H1 (cell line): Measurements from ENCODE around the gene ARL9. TPM values are rescaled to one million over a fixed set of nuclear protein-coding genes. Genes with fewer than 3 reads are reported as not detected.

Experiments used
- CTCF ChIA-PET: fragments of 300-600 bp; sonication (Branson Sonifier 250); formaldehyde crosslinking; loops from one replicate; lab custom pipeline; 2021; ENCODE audit not compliant: partially characterized antibody; lab: Charles Lee
- POLR2A ChIA-PET: fragments of 300-600 bp; sonication (Branson Sonifier 250); formaldehyde crosslinking; loops from one replicate; lab custom pipeline; 2021; ENCODE audit warnings: inconsistent platforms; ENCODE audit not compliant: partially characterized antibody; lab: Charles Lee
- DNase-seq, 2 experiments: peaks; one replicate each; pipeline versions ENCODE4 v3.0.0 to v3.0.0-alpha.2; 2010 to 2022; ENCODE audit warnings: low spot score in 2 of 2, low read depth in 1 of 2, mixed read lengths in 1 of 2
- FAIRE-seq: peaks from 2 replicates; lab custom pipeline; 2011; peaks lifted over from hg19 to GRCh38; lab: Jason Lieb, UNC
- H2AFZ ChIP-seq: 2 replicates; pipeline ENCODE4 v1.8.1; 2012; ENCODE audit warnings: low read length, inconsistent platforms
- H2AK5ac ChIP-seq: 2 replicates; pipeline ENCODE4 v1.6.1; 2013; ENCODE audit warnings: low read depth, low read length
- H2BK120ac ChIP-seq: replicated peaks from 2 replicates; pipeline ENCODE3; 2013; ENCODE audit warnings: low read depth, low read length, inconsistent platforms
- H2BK12ac ChIP-seq: 2 replicates; pipeline ENCODE4 v1.6.1; 2013; ENCODE audit warnings: low read depth, low read length
- H2BK15ac ChIP-seq: 2 replicates; pipeline ENCODE4 v1.6.1; 2013; ENCODE audit warnings: low read length
- H2BK20ac ChIP-seq: 2 replicates; pipeline ENCODE4 v1.6.1; 2013; ENCODE audit warnings: low read length
- H2BK5ac ChIP-seq: 2 replicates; pipeline ENCODE4 v1.6.1; 2013; ENCODE audit warnings: low read depth, low read length
- H3K14ac ChIP-seq: 2 replicates; pipeline ENCODE4 v1.6.1; 2013; ENCODE audit warnings: inconsistent platforms; ENCODE audit not compliant: insufficient read length
- H3K18ac ChIP-seq: 2 replicates; pipeline ENCODE4 v1.6.1; 2013; ENCODE audit warnings: low read length; ENCODE audit errors: extremely low read depth
- H3K23ac ChIP-seq: 2 replicates; pipeline ENCODE4 v1.6.1; 2013; ENCODE audit warnings: inconsistent platforms; ENCODE audit not compliant: insufficient read length
- H3K23me2 ChIP-seq: 2 replicates; pipeline ENCODE4 v1.6.1; 2013; ENCODE audit warnings: low read depth, low read length
- H3K27ac ChIP-seq: 2 replicates; pipeline ENCODE4 v1.6.1; 2011; ENCODE audit warnings: low read depth, low read length, inconsistent platforms
- H3K27me3 ChIP-seq, 4 experiments: replicated peaks in 1 of 4; 1 replicate in 1 of 4; 2 replicates in 3 of 4; pipeline versions ENCODE4 v1.6.1 to v1.8.1; 2011 to 2013; ENCODE audit warnings: low read length in 3 of 4, mild to moderate bottlenecking in 3 of 4, inconsistent platforms in 2 of 4, mixed read lengths in 2 of 4, moderate library complexity in 1 of 4; ENCODE audit not compliant: control insufficient read depth in 3 of 4, insufficient read depth in 3 of 4; ENCODE audit errors: extremely low read depth in 1 of 4
- H3K36me3 ChIP-seq, 4 experiments: 2 replicates each; pipeline versions ENCODE4 v1.6.1 to v1.8.1; 2011 to 2013; ENCODE audit warnings: mild to moderate bottlenecking in 4 of 4, low read length in 3 of 4, moderate library complexity in 2 of 4, control low read depth in 1 of 4, inconsistent platforms in 1 of 4; ENCODE audit not compliant: insufficient read depth in 4 of 4, control insufficient read depth in 2 of 4
- H3K4ac ChIP-seq: replicated peaks from 2 replicates; pipeline ENCODE3; 2013; ENCODE audit warnings: low read length, low read depth, mixed read lengths, inconsistent platforms; ENCODE audit not compliant: insufficient read length
- H3K4me1 ChIP-seq, 4 experiments: replicated peaks in 1 of 4; 1 replicate in 1 of 4; 2 replicates in 3 of 4; pipeline versions ENCODE4 v1.6.1 to v1.8.1; 2011 to 2013; ENCODE audit warnings: low read length in 3 of 4, inconsistent platforms in 2 of 4, mixed read lengths in 1 of 4; ENCODE audit not compliant: insufficient read depth in 4 of 4, control insufficient read depth in 3 of 4
- H3K4me2 ChIP-seq, 2 experiments: 2 replicates each; pipeline versions ENCODE4 v1.6.1 to v1.8.1; 2011 to 2013; ENCODE audit warnings: low read depth in 2 of 2, low read length in 2 of 2, control low read depth in 1 of 2, inconsistent platforms in 1 of 2, mild to moderate bottlenecking in 1 of 2; ENCODE audit not compliant: insufficient read depth in 1 of 2
- H3K4me3 ChIP-seq, 4 experiments: fragments of 200-600, 300-600 bp in 1 of 4; sonication (generic), shearing (Covaris generic), sonication (Bioruptor Twin) in 1 of 4; 2 replicates each; pipeline versions ENCODE4 v1.5.1 to v1.8.1; 2011 to 2016; ENCODE audit warnings: low read length in 4 of 4, low read depth in 3 of 4, control low read depth in 2 of 4, inconsistent platforms in 2 of 4, mild to moderate bottlenecking in 2 of 4, mixed read lengths in 1 of 4, moderate library complexity in 1 of 4; ENCODE audit not compliant: insufficient read depth in 2 of 4; ENCODE audit errors: extremely low read depth in 1 of 4
- H3K56ac ChIP-seq: replicated peaks from 2 replicates; pipeline ENCODE3; 2013; ENCODE audit warnings: low read depth, mild to moderate bottlenecking, mixed read lengths, low read length, inconsistent platforms; ENCODE audit not compliant: insufficient read length
- H3K79me1 ChIP-seq: 2 replicates; pipeline ENCODE4 v1.6.1; 2013; ENCODE audit warnings: low read depth, low read length, control low read depth
- H3K79me2 ChIP-seq, 2 experiments: 2 replicates each; pipeline versions ENCODE4 v1.6.1 to v1.8.1; 2012 to 2013; ENCODE audit warnings: low read length in 2 of 2, mild to moderate bottlenecking in 2 of 2, inconsistent platforms in 1 of 2; ENCODE audit not compliant: insufficient read depth in 2 of 2, control insufficient read depth in 1 of 2
- H3K9ac ChIP-seq, 4 experiments: replicated peaks in 1 of 4; 1 replicate in 1 of 4; 2 replicates in 3 of 4; pipeline versions ENCODE4 v1.6.1 to v1.8.1; 2011 to 2013; ENCODE audit warnings: low read depth in 3 of 4, low read length in 3 of 4, control low read depth in 2 of 4, mild to moderate bottlenecking in 2 of 4, moderate library complexity in 2 of 4, inconsistent platforms in 1 of 4; ENCODE audit errors: extremely low read depth in 1 of 4
- H3K9me3 ChIP-seq, 2 experiments: 2 replicates each; pipeline versions ENCODE4 v1.6.1 to v1.8.1; 2012 to 2013; ENCODE audit warnings: mild to moderate bottlenecking in 2 of 2, moderate library complexity in 2 of 2, control low read depth in 1 of 2, inconsistent platforms in 1 of 2, low read depth in 1 of 2, low read length in 1 of 2, mixed read lengths in 1 of 2; ENCODE audit not compliant: insufficient read depth in 2 of 2
- H4K20me1 ChIP-seq, 2 experiments: replicated peaks in 1 of 2; 2 replicates each; pipeline versions ENCODE3 to v1.8.1; 2011 to 2013; ENCODE audit warnings: inconsistent platforms in 2 of 2, low read length in 2 of 2, mild to moderate bottlenecking in 1 of 2; ENCODE audit not compliant: insufficient read depth in 2 of 2, control insufficient read depth in 1 of 2
- H4K5ac ChIP-seq: 2 replicates; pipeline ENCODE4 v1.6.1; 2013; ENCODE audit warnings: low read length, low read depth, mixed read lengths, inconsistent platforms; ENCODE audit not compliant: insufficient read length
- H4K8ac ChIP-seq: 2 replicates; pipeline ENCODE4 v1.8.0; 2013; ENCODE audit warnings: mild to moderate bottlenecking, moderate library complexity, low read length, inconsistent platforms; ENCODE audit not compliant: insufficient read depth; ENCODE audit errors: extremely low read depth
- H4K91ac ChIP-seq: replicated peaks from 2 replicates; pipeline ENCODE3; 2013; ENCODE audit warnings: low read length, mixed read lengths, inconsistent platforms; ENCODE audit not compliant: insufficient read length
- BCL11A ChIP-seq, 2 experiments: IDR thresholded peaks; one replicate each; pipeline ENCODE4 v1.6.1; 2011; ENCODE audit warnings: low read depth in 2 of 2, low read length in 2 of 2, mild to moderate bottlenecking in 2 of 2
- GABPA ChIP-seq: IDR thresholded peaks from 2 replicates; pipeline ENCODE4 v1.6.1; 2011; ENCODE audit warnings: mild to moderate bottlenecking, low read length, moderate library complexity, borderline replicate concordance; ENCODE audit not compliant: insufficient read depth
- NANOG ChIP-seq: IDR thresholded peaks from 2 replicates; pipeline ENCODE4 v1.6.1; 2011; ENCODE audit warnings: low read length, low read depth, mild to moderate bottlenecking, inconsistent platforms; ENCODE audit not compliant: insufficient read depth, poor library complexity, severe bottlenecking
- RXRA ChIP-seq: IDR thresholded peaks from 2 replicates; pipeline ENCODE4 v1.6.1; 2011; ENCODE audit warnings: low read depth, mild to moderate bottlenecking, low read length, moderate library complexity; ENCODE audit not compliant: insufficient read depth
- TAF1 ChIP-seq: IDR thresholded peaks from 2 replicates; pipeline ENCODE4 v1.6.1; 2011; ENCODE audit warnings: mild to moderate bottlenecking, low read depth, low read length
- TAF7 ChIP-seq: optimal IDR thresholded peaks from 2 replicates; pipeline ENCODE3; 2011; ENCODE audit warnings: low read depth, mild to moderate bottlenecking, inconsistent platforms, low read length, moderate library complexity, borderline replicate concordance
- TEAD4 ChIP-seq: IDR thresholded peaks from 2 replicates; pipeline ENCODE4 v1.6.1; 2012; ENCODE audit warnings: low read depth, low read length, inconsistent platforms, mixed read lengths
- ZNF274 ChIP-seq: IDR thresholded peaks from 2 replicates; pipeline ENCODE4 v1.7.0; 2012; ENCODE audit warnings: low read length, borderline replicate concordance; ENCODE audit errors: extremely low read depth
- WGBS, 2 experiments: shearing (Covaris generic) in 1 of 2; methylation state at CpG; one replicate each; pipeline versions ENCODE4 v1.1.6 to v1.1.7; 2013 to 2015; ENCODE audit warnings: low lambda C conversion rate in 2 of 2, mixed read lengths in 2 of 2, inconsistent platforms in 1 of 2, low coverage in 1 of 2, missing lambda C conversion rate in 1 of 2; ENCODE audit not compliant: insufficient replicate concordance in 2 of 2, insufficient coverage in 1 of 2, insufficient read length in 1 of 2; ENCODE audit errors: extremely low coverage in 1 of 2, missing lambda C conversion rate in 1 of 2; 5-methylcytosine and 5-hydroxymethylcytosine counted together
- polyA plus RNA-seq, 7 experiments: library from polyadenylated mRNA; depleted of rRNA in 3 of 7; stranded (reverse) in 5 of 7; unstranded in 2 of 7; fragments of >200 nt in 5 of 7; fragments of 200-250 nt in 2 of 7; gene quantifications; 1 replicate in 5 of 7; 2 replicates in 1 of 7; 4 replicates in 1 of 7; pipeline versions ENCODE4 v1.2.1 to v1.2.3, GENCODE V29; 2011 to 2013; ENCODE audit warnings: missing spikeins in 2 of 7, mixed read lengths in 2 of 7
- total RNA-seq: library from RNA; stranded (reverse); fragmentation: NEBNext Ultra II Directional; extraction: Animal tissue kit (Norgen Biotek cat#: 25700); gene quantifications from 2 replicates; pipeline ENCODE4 v1.2.1, GENCODE V29; 2021
- TF ChIP-seq, protein P1 (sequence below): IDR thresholded peaks from 2 replicates; pipeline ENCODE4 v1.6.1; 2012; ENCODE audit warnings: low read length, inconsistent platforms
- TF ChIP-seq, protein P2 (sequence below): IDR thresholded peaks from 2 replicates; pipeline ENCODE4 v1.6.1; 2012; ENCODE audit warnings: inconsistent platforms

Gene ARL9
- total and polyA plus RNA-seq, 2 of the 8 experiments (the other 6 are each of a cell fraction or from before 2014, with no cell fraction given): 0.60 to 0.76 TPM

DNA sequence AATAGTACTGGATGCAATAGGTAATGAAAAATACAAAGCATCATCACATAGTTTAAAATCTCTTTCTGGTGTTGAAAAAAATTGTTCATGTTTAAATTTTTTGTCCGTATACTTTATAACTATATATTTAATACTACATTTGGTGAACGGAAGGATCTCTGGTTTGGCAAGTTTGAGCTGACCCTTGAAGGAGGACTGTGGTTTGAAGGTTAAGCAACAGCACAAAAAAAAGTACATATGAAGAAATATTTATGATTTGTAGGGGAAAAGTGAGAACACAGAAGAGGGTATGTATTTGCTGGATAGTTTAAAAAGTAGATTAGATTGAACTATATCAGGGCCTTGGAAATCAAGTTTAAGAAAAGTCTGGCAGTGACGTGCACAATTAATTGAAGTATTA lies 24.9 kb upstream of the ARL9 start:
- Histone ChIP-seq H2BK5ac (no peak overlapping the region), H2BK12ac (no peak overlapping the region), H3K23ac (no peak overlapping the region), H3K56ac (no peak overlapping the region), H3K79me1 (no peaks in the 10 kb centered on the region), H3K4ac (no peak overlapping the region), H2AFZ (no peak overlapping the region), H4K8ac (no peak overlapping the region), H4K5ac (no peak overlapping the region), H3K18ac (no peak overlapping the region), H3K4me1 (no peaks in the 10 kb centered on the region), H3K27me3 (no peaks in the 10 kb centered on the region), H2BK15ac (no peak overlapping the region), H3K27ac (no peak overlapping the region), H2BK120ac (no peak overlapping the region), H3K9me3 (no peaks in the 10 kb centered on the region), H2AK5ac (no peak overlapping the region), H3K9ac (no peak overlapping the region), H3K4me3 (no peak overlapping the region), H3K4me2 (no peak overlapping the region), H3K23me2 (no peaks in the 10 kb centered on the region), H2BK20ac (no peak overlapping the region), H3K79me2 (no peaks in the 10 kb centered on the region), H4K20me1 (no peaks in the 10 kb centered on the region), H3K14ac (no peak overlapping the region), H4K91ac (no peak overlapping the region), H3K36me3 (peaks cover 7 to 73% (median 34%) of the 10 kb centered on the region in 4 experiments)
- FAIRE-seq: no peak
- no peak for DNase-seq
- CTCF ChIA-PET: no interaction called here
- TF ChIP-seq TAF7 (no peak), ZNF274 (no peak), RXRA (no peak), GABPA (no peak), TAF1 (no peak), BCL11A (IDR thresholded peaks at IDR 0.05; ENCODE audit: low read depth in 2 of 2, low read length in 2 of 2) (no peak), NANOG (no peak), TEAD4 (no peak)
- TF ChIP-seq, protein P1, sequence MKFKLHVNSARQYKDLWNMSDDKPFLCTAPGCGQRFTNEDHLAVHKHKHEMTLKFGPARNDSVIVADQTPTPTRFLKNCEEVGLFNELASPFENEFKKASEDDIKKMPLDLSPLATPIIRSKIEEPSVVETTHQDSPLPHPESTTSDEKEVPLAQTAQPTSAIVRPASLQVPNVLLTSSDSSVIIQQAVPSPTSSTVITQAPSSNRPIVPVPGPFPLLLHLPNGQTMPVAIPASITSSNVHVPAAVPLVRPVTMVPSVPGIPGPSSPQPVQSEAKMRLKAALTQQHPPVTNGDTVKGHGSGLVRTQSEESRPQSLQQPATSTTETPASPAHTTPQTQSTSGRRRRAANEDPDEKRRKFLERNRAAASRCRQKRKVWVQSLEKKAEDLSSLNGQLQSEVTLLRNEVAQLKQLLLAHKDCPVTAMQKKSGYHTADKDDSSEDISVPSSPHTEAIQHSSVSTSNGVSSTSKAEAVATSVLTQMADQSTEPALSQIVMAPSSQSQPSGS: no peak
- TF ChIP-seq, protein P2, sequence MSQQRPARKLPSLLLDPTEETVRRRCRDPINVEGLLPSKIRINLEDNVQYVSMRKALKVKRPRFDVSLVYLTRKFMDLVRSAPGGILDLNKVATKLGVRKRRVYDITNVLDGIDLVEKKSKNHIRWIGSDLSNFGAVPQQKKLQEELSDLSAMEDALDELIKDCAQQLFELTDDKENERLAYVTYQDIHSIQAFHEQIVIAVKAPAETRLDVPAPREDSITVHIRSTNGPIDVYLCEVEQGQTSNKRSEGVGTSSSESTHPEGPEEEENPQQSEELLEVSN: no peak
- WGBS, 2 experiments: 91% methylated on average over 3 of the region's 3 CpGs; no CpG with 5 or more reads in 1 of the 2 experiments
- POLR2A ChIA-PET: interaction anchor here (0.6 to 1.0 kb wide), 2 partner anchors 18 to 357 kb away, joined by 3 to 5 read pairs; no protein-coding TSS in a partner anchor
